SU-DHL-6 (cell line): ENCODE measurements around the gene TMEM164.

Experiments used
- H2AFZ ChIP-seq: fragments of 200-600 bp; sonication (generic); 2 replicates; pipeline ENCODE4 v1.6.1; 2014; ENCODE audit warnings: low read depth, mild to moderate bottlenecking, moderate library complexity, mixed read lengths, antibody characterized with exemption, low read length; ENCODE audit not compliant: severe bottlenecking
- H3F3A ChIP-seq: fragments of 200-600 bp; shearing (Covaris generic); 2 replicates; pipeline ENCODE4 v1.6.0; 2016; ENCODE audit warnings: antibody characterized with exemption, mild to moderate bottlenecking; ENCODE audit not compliant: insufficient read depth
- H3K27ac ChIP-seq: fragments of 200-600 bp; sonication (generic); 2 replicates; pipeline ENCODE4 v1.5.1; 2016; ENCODE audit warnings: low read depth, mild to moderate bottlenecking, low read length, moderate library complexity, mixed read lengths
- H3K27me3 ChIP-seq: fragments of 200-600 bp; sonication (generic), shearing (Covaris generic); 2 replicates; pipeline ENCODE4 v1.6.0; 2014; ENCODE audit warnings: mild to moderate bottlenecking, low read length
- H3K36me3 ChIP-seq: fragments of 200-600 bp; sonication (generic); 2 replicates; pipeline ENCODE4 v1.6.1; 2014; ENCODE audit warnings: mild to moderate bottlenecking, low read length, mixed read lengths
- H3K4me2 ChIP-seq: fragments of 300-600, 200-600 bp; shearing (Covaris generic), sonication (generic); 2 replicates; pipeline ENCODE4 v1.6.0; 2014; ENCODE audit warnings: low read length, low read depth, mild to moderate bottlenecking; ENCODE audit not compliant: poor library complexity, severe bottlenecking
- H3K4me3 ChIP-seq: fragments of 200-600 bp; sonication (generic); 2 replicates; pipeline ENCODE4 v1.5.1; 2014; ENCODE audit warnings: antibody characterized with exemption, low read length, mild to moderate bottlenecking, mixed read lengths; ENCODE audit not compliant: insufficient read depth, poor library complexity, severe bottlenecking
- H3K79me2 ChIP-seq: fragments of 200-600 bp; sonication (generic); 2 replicates; pipeline ENCODE4 v1.6.1; 2014; ENCODE audit warnings: mild to moderate bottlenecking, low read length, moderate library complexity; ENCODE audit not compliant: insufficient read depth
- H3K9ac ChIP-seq: fragments of 200-600 bp; sonication (generic); 2 replicates; pipeline ENCODE4 v1.7.0; 2014; ENCODE audit warnings: mild to moderate bottlenecking, low read length
- H3K9me2 ChIP-seq: fragments of 200-600 bp; sonication (generic); replicated peaks from 2 replicates; pipeline ENCODE4 v1.6.1; 2014; ENCODE audit warnings: low read length; ENCODE audit not compliant: insufficient read depth
- H3K9me3 ChIP-seq: fragments of 200-600 bp; sonication (generic); 2 replicates; pipeline ENCODE4 v1.6.1; 2014; ENCODE audit warnings: low read length, mixed read lengths; ENCODE audit not compliant: insufficient read depth
- H4K20me1 ChIP-seq: fragments of 200-600 bp; sonication (generic); 2 replicates; pipeline ENCODE4 v1.6.1; 2014; ENCODE audit warnings: low read depth, mild to moderate bottlenecking, antibody characterized with exemption, low read length, moderate library complexity, mixed read lengths
- EZH2phosphoT487 ChIP-seq: fragments of 200-600 bp; sonication (generic), shearing (Covaris generic); conservative IDR thresholded peaks from 2 replicates; pipeline ENCODE4 v1.6.1; 2018; ENCODE audit warnings: mild to moderate bottlenecking, antibody characterized with exemption, low read length, moderate library complexity, mixed read lengths
- TF ChIP-seq, protein P1 (sequence below): fragments of 200-600 bp; sonication (generic); IDR thresholded peaks from one replicate; pipeline ENCODE4 v1.5.1; 2017; ENCODE audit warnings: antibody characterized with exemption, mild to moderate bottlenecking, low read length, moderate library complexity; ENCODE audit not compliant: insufficient read depth, poor library complexity, severe bottlenecking

TMEM164 gene

DNA sequence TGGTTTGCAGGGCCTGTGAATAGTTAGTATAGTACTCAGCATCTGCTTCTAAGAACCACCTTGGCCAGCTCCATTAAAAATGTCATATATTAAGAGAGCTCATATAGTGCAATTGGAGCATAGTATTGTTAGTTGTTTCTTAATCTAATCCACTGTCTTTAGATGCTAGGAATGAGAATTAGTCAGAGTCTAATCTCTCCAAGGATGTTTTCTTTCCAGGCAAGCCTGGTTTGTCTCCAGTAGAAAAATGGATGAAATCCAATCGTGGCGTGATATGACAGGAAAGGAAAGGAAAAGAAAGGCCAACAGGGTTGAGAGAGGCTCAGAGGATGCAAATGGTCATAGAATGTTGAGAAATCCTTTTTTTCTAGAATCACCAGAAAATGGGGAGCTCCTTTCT lies 15.0 kb upstream of the TMEM164 start:
- no peaks in the 10 kb centered on the region for H3K9me3 ChIP-seq
- H3K27ac ChIP-seq = no peak overlapping the region
- H3K9ac ChIP-seq = no peak overlapping the region
- TF ChIP-seq EZH2phosphoT487 = no peak
- TF ChIP-seq, protein P1, sequence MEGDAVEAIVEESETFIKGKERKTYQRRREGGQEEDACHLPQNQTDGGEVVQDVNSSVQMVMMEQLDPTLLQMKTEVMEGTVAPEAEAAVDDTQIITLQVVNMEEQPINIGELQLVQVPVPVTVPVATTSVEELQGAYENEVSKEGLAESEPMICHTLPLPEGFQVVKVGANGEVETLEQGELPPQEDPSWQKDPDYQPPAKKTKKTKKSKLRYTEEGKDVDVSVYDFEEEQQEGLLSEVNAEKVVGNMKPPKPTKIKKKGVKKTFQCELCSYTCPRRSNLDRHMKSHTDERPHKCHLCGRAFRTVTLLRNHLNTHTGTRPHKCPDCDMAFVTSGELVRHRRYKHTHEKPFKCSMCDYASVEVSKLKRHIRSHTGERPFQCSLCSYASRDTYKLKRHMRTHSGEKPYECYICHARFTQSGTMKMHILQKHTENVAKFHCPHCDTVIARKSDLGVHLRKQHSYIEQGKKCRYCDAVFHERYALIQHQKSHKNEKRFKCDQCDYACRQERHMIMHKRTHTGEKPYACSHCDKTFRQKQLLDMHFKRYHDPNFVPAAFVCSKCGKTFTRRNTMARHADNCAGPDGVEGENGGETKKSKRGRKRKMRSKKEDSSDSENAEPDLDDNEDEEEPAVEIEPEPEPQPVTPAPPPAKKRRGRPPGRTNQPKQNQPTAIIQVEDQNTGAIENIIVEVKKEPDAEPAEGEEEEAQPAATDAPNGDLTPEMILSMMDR = no peak
- no peaks in the 10 kb centered on the region for H3K36me3 ChIP-seq
- no peaks in the 10 kb centered on the region for H3K9me2 ChIP-seq
- no peak overlapping the region for H3K4me2 ChIP-seq
- H2AFZ ChIP-seq = no peak overlapping the region
- H3F3A ChIP-seq = no peaks in the 10 kb centered on the region
- H4K20me1 ChIP-seq = no peaks in the 10 kb centered on the region
- no peaks in the 10 kb centered on the region for H3K79me2 ChIP-seq
- H3K4me3 ChIP-seq = no peak overlapping the region
- no peaks in the 10 kb centered on the region for H3K27me3 ChIP-seq

GRCh38 chrX:109990582-109991276 lies 12.2 kb upstream of the TMEM164 start:
- Histone ChIP-seq H3K4me3 (no peak overlapping the region), H3K4me2 (no peak overlapping the region), H3K9me3 (no peaks in the 10 kb centered on the region), H3K9me2 (no peaks in the 10 kb centered on the region), H3K9ac (no peak overlapping the region), H2AFZ (no peak overlapping the region), H3F3A (no peaks in the 10 kb centered on the region), H3K36me3 (no peaks in the 10 kb centered on the region), H3K79me2 (no peaks in the 10 kb centered on the region), H3K27me3 (no peaks in the 10 kb centered on the region), H3K27ac (no peak overlapping the region), H4K20me1 (no peaks in the 10 kb centered on the region)
- TF ChIP-seq, protein P1 = no peak
- no peak for TF ChIP-seq EZH2phosphoT487

- Histone ChIP-seq H3K9ac (no peak overlapping the region), H3K4me3 (no peak overlapping the region), H3F3A (no peaks in the 10 kb centered on the region), H3K79me2 (no peaks in the 10 kb centered on the region), H2AFZ (no peak overlapping the region), H4K20me1 (no peaks in the 10 kb centered on the region), H3K9me3 (no peaks in the 10 kb centered on the region), H3K27ac (no peak overlapping the region), H3K9me2 (no peaks in the 10 kb centered on the region), H3K36me3 (no peaks in the 10 kb centered on the region), H3K27me3 (no peaks in the 10 kb centered on the region), H3K4me2 (no peak overlapping the region)
- no peak for TF ChIP-seq EZH2phosphoT487
- TF ChIP-seq, protein P1 = no peak
These were observed 10.7 kb upstream of the TMEM164 start for GRCh38 chrX:109992203-109992602.
